Duodenal mucosa (tissue), 2 donors: Measurements from ENCODE around the gene SREBF2.
A peak's percentile ranks its signal among the peaks of the same experiment; 100 is the strongest.

Experiments
- H3K27ac ChIP-seq: one replicate; pipeline ENCODE4 v1.7.0; 2013; ENCODE audit warnings: low read depth, low read length
- H3K27me3 ChIP-seq, 2 donors: one replicate each; pipeline ENCODE4 v1.7.0; 2013; ENCODE audit warnings: low read length in 2 of 2, control low read depth in 1 of 2; ENCODE audit not compliant: insufficient read depth in 2 of 2, control insufficient read depth in 1 of 2
- H3K36me3 ChIP-seq, 2 donors: one replicate each; pipeline ENCODE4 v1.7.0; 2013; ENCODE audit warnings: low read length in 2 of 2, control low read depth in 1 of 2; ENCODE audit not compliant: insufficient read depth in 2 of 2, control insufficient read depth in 1 of 2
- H3K4me1 ChIP-seq, 2 donors: one replicate each; pipeline ENCODE4 v1.7.0; 2013; ENCODE audit warnings: low read length in 2 of 2, control low read depth in 1 of 2; ENCODE audit not compliant: insufficient read depth in 2 of 2, control insufficient read depth in 1 of 2
- H3K4me3 ChIP-seq, 2 donors: one replicate each; pipeline ENCODE4 v1.7.0; 2013; ENCODE audit warnings: low read length in 2 of 2, low read depth in 1 of 2
- H3K9ac ChIP-seq, 2 donors: one replicate each; pipeline ENCODE4 v1.7.0; 2013; ENCODE audit warnings: low read length in 2 of 2, low read depth in 1 of 2
- H3K9me3 ChIP-seq, 2 donors: one replicate each; pipeline ENCODE4 v1.7.0; 2013; ENCODE audit warnings: low read length in 2 of 2, control low read depth in 1 of 2; ENCODE audit not compliant: control insufficient read depth in 1 of 2

SREBF2 gene

GRCh38 chr22:41920271-41920976, 87.5 kb downstream of the SREBF2 start:
- no peaks in the 10 kb centered on the region for H3K36me3 ChIP-seq

DNA sequence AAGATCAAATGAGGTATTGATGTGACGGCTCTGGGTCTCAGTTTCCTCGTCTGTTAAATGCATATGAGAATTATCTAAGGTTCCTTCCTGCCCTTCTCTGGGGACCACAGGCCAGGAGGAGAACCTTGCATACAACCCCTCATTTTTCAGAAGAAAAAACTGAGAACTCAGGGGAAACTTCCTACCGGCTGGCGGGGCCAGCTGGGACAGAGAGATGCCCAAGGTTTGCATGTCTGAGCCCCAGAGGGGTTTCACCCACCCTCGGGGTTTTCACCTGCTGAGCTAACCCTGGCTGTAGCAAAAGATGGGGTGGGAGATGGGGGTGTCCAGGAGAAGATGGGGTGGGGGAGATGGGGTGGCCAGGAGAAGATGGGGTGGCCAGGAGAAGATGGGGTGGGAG, 89.4 kb downstream of the SREBF2 start:
- Histone ChIP-seq H3K4me3 (no peak overlapping the region), H3K27ac (no peak overlapping the region), H3K36me3 (no peaks in the 10 kb centered on the region), H3K9me3 (no peaks in the 10 kb centered on the region), H3K27me3 (peaks cover 18 to 19% of the 10 kb centered on the region in 2 donors), H3K4me1 (peaks cover 16 to 22% of the 10 kb centered on the region in 2 donors), H3K9ac (no peak overlapping the region)

More at GRCh38 chr22:41920271-41920976, 87.5 kb downstream of the SREBF2 start:
- no peaks in the 10 kb centered on the region for H3K9me3 ChIP-seq
- peaks cover 25 to 30% of the 10 kb centered on the region in 2 donors for H3K27me3 ChIP-seq
- no peak overlapping the region for H3K27ac ChIP-seq
- peak overlapping the region in 1 of 2 donors; percentile 10 for H3K9ac ChIP-seq
- H3K4me3 ChIP-seq = peak overlapping the region in 1 of 2 donors; percentile 58
- H3K4me1 ChIP-seq = peaks cover 17 to 18% of the 10 kb centered on the region in 2 donors

DNA sequence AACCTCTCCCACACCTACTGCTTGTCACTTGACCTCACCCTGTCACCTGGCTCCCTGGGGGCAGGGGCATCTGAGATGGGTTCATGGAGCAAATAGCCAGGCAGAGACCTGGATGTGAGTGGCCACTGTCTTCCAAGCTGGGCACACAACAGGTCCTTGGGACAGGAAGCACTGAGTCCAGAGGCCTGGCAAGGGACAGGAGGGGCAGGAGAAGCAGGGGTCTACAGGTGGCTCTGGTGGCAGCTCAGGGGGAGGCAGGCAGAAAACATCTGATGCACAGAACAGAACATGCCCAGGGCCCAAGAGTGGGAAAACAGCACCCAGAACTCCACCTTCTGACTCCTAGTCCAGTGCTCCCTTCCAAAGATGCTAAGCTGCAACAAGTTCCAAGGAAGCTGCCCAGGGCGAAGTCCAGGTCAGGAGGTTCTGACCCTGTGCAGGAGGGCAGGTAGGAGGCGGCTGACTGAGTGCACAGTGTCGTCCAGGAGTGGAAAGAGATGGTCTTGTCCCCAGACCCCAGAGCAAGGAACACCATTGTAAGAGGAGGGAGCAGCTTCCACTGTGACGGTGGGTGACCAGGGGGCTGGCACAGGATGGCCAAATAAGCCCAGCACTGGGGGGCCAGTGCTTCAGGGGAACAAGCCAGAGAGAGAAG, 90.2 kb downstream of the SREBF2 start:
- H3K4me1 ChIP-seq = peaks cover 13 to 16% of the 10 kb centered on the region in 2 donors
- no peak overlapping the region for H3K27ac ChIP-seq
- H3K9me3 ChIP-seq = no peaks in the 10 kb centered on the region
- H3K4me3 ChIP-seq = no peak overlapping the region
- no peaks in the 10 kb centered on the region for H3K36me3 ChIP-seq
- peaks cover 11% of the 10 kb centered on the region in 2 donors for H3K27me3 ChIP-seq
- no peak overlapping the region for H3K9ac ChIP-seq

DNA sequence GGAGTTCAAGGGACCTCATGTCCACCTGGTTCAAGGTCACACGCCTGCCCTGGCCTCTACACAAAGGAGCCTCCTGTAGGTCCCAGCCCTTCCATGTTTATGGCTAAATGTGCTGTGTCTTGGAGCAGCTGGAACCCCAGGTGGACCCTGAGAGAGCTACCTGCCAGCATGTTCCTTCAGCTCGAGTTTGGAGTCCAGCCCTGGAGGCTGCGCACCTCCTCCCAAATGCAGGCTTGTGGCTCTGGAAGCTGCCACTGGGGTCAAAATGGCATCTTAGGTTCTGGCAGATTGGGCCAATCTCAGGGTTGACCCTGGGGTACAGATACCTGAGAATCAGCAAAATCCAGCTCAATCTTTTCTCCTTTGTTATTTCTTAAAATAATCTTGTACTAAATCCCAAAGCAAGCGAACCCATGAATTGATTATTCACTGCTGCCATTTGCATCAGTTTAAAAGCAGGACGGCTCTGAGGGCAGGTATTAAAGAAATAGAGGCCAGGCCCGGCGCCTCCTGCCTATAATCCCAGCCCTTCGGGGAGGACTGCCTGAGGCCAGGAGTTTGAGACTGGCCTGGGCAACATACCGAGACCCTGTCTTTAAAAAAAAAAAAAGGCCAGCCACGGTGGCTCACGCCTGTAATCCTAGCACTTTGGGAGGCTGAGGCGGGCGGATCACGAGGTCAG, 90.8 kb downstream of the SREBF2 start:
- no peak overlapping the region for H3K27ac ChIP-seq

GRCh38 chr22:41925783-41926460, 93.0 kb downstream of the SREBF2 start:
- Histone ChIP-seq H3K9me3 (no peaks in the 10 kb centered on the region), H3K9ac (peak overlapping the region; percentile 4 to 39), H3K4me1 (peaks cover 0 to 5% of the 10 kb centered on the region in 2 donors), H3K36me3 (no peaks in the 10 kb centered on the region), H3K27me3 (peaks cover 9 to 10% of the 10 kb centered on the region in 2 donors), H3K27ac (no peak overlapping the region), H3K4me3 (peak overlapping the region; percentile 46 to 50)

More for the DNA sequence above, 90.8 kb downstream of the SREBF2 start:
- Histone ChIP-seq H3K4me3 (no peak overlapping the region), H3K27me3 (peaks cover 9 to 10% of the 10 kb centered on the region in 2 donors), H3K36me3 (no peaks in the 10 kb centered on the region), H3K4me1 (peaks cover 10 to 14% of the 10 kb centered on the region in 2 donors), H3K9me3 (no peaks in the 10 kb centered on the region), H3K9ac (no peak overlapping the region)

GRCh38 chr22:41927813-41928212, 94.9 kb downstream of the SREBF2 start:
- Histone ChIP-seq H3K27ac (no peak overlapping the region), H3K36me3 (no peaks in the 10 kb centered on the region), H3K4me3 (no peak overlapping the region), H3K4me1 (peaks cover 0 to 5% of the 10 kb centered on the region in 2 donors), H3K27me3 (peaks cover 9 to 10% of the 10 kb centered on the region in 2 donors), H3K9me3 (no peaks in the 10 kb centered on the region), H3K9ac (no peak overlapping the region)

- peaks cover 9 to 10% of the 10 kb centered on the region in 2 donors for H3K27me3 ChIP-seq
- H3K9me3 ChIP-seq = no peaks in the 10 kb centered on the region
- no peak overlapping the region for H3K9ac ChIP-seq
- no peak overlapping the region for H3K27ac ChIP-seq
- no peaks in the 10 kb centered on the region for H3K36me3 ChIP-seq
- H3K4me1 ChIP-seq = peaks cover 0 to 5% of the 10 kb centered on the region in 2 donors
- no peak overlapping the region for H3K4me3 ChIP-seq
Measured at GRCh38 chr22:41928593-41929417, 95.9 kb downstream of the SREBF2 start.

DNA sequence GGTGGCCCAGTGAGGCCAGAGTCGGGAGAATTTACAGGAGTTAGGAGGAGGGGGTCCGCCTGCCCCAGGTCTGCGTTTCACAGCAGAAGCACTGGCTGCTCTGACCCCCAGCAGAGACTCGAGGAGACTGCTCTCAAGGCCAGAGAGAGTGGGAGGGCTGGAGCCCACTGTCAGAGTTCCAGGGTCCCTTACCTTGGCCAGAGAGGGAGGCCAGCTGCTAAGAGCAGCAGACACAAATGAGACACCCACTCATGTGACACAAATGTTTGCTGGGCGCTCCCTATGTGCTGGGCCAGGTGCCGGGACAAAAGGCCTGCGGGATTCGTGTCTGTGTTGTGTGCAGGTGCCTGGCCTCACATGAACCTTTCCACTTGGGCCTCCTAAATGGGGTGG, 96.5 kb downstream of the SREBF2 start:
- Histone ChIP-seq H3K36me3 (no peaks in the 10 kb centered on the region), H3K9me3 (no peaks in the 10 kb centered on the region), H3K4me1 (peaks cover 0 to 5% of the 10 kb centered on the region in 2 donors), H3K9ac (no peak overlapping the region), H3K27me3 (peaks cover 9 to 10% of the 10 kb centered on the region in 2 donors), H3K4me3 (no peak overlapping the region), H3K27ac (no peak overlapping the region)

DNA sequence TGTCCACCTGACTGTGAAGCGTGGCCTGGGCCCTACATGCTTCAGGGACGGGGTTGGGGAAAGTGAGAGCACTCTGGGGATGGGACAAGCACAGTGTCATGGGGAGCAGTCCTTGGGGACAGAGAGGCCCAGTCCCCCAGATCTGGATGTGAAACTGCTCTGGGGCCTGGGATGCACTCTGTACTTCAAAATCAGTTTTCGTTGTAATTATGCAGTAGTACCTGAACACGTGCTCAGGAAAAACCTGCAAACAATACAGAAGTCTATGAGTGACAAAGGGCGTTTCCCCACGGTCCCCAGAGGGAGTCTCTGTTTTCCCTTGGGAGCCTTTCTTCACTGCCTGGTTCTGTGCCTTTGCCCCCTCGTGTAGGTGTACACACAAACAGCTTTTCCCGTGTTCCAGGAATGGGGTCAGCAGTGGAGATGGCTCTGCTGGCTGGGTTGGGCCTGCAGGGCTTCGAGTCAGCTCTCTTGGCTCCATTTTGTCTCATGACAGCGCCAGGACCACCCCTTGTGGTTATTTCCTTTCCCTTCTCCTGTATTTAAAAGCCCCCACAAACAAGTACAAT, 98.9 kb downstream of the SREBF2 start:
- no peaks in the 10 kb centered on the region for H3K9me3 ChIP-seq
- H3K4me1 ChIP-seq = no peaks in the 10 kb centered on the region
- H3K9ac ChIP-seq = no peak overlapping the region
- H3K36me3 ChIP-seq = no peaks in the 10 kb centered on the region
- no peaks in the 10 kb centered on the region for H3K27me3 ChIP-seq
- no peak overlapping the region for H3K27ac ChIP-seq
- H3K4me3 ChIP-seq = no peak overlapping the region
